WTC11 (cell line): ENCODE measurements around the gene TCN2. TPM values are rescaled to one million over a fixed set of nuclear protein-coding genes. Genes with fewer than 3 reads are reported as not detected.

ENCODE experiments used
- ATAC-seq: fragments of 200-7000 bp; cut with Tn5 transposase; 2 replicates; pipeline ENCODE4 v1.10.0; 2021; ENCODE audit warnings: mild to moderate bottlenecking, moderate library complexity
- CTCF ChIA-PET: fragments of 300-600 bp; sonication (Branson Sonifier 250); formaldehyde crosslinking; loops from one replicate; lab custom pipeline; 2021; ENCODE audit warnings: antibody characterized with exemption; lab: Charles Lee
- POLR2A ChIA-PET: fragments of 350-600 bp; sonication (Branson Sonifier 250); formaldehyde crosslinking; loops from one replicate; lab custom pipeline; 2021; ENCODE audit warnings: antibody characterized with exemption; lab: Charles Lee
- DNase-seq: peaks from one replicate; pipeline ENCODE4 v3.0.0; 2021; ENCODE audit warnings: low spot score
- H3K27ac Mint-ChIP-seq: 2 replicates; pipeline ENCODE4 v1.8.0; 2021; ENCODE audit warnings: mixed read lengths
- H3K27me3 Mint-ChIP-seq: 2 replicates; pipeline ENCODE4 v1.8.0; 2021; ENCODE audit warnings: low read depth, mild to moderate bottlenecking, moderate library complexity, mixed read lengths
- H3K36me3 Mint-ChIP-seq: 2 replicates; pipeline ENCODE4 v1.8.0; 2021; ENCODE audit warnings: mixed read lengths
- H3K4me1 Mint-ChIP-seq: 2 replicates; pipeline ENCODE4 v1.8.0; 2022; ENCODE audit warnings: mixed read lengths
- H3K4me3 Mint-ChIP-seq: 2 replicates; pipeline ENCODE4 v1.8.0; 2021; ENCODE audit warnings: mild to moderate bottlenecking, moderate library complexity, mixed read lengths
- H3K9me3 Mint-ChIP-seq: 2 replicates; pipeline ENCODE4 v1.8.0; 2021; ENCODE audit warnings: mixed read lengths
- ATF2 ChIP-seq: sonication (generic); formaldehyde crosslinking; IDR thresholded peaks from 2 replicates; pipeline ENCODE4 v1.8.1; 2022; ENCODE audit warnings: low read depth, missing genetic modification reagents, borderline replicate concordance
- CREM ChIP-seq: sonication (generic); formaldehyde crosslinking; IDR thresholded peaks from 2 replicates; pipeline ENCODE4 v1.8.1; 2022; ENCODE audit warnings: mild to moderate bottlenecking, missing genetic modification reagents, moderate library complexity
- E2F5 ChIP-seq: sonication (generic); formaldehyde crosslinking; IDR thresholded peaks from 2 replicates; pipeline ENCODE4 v1.8.1; 2022; ENCODE audit warnings: mild to moderate bottlenecking, moderate library complexity, missing genetic modification reagents
- ERG ChIP-seq: fragments of 250-450 bp; sonication (Bioruptor Pico); IDR thresholded peaks from 2 replicates; pipeline ENCODE4 v1.8.0; 2021; ENCODE audit warnings: mild to moderate bottlenecking
- FOXJ3 ChIP-seq: sonication (generic); formaldehyde crosslinking; IDR thresholded peaks from 2 replicates; pipeline ENCODE4 v1.9.0; 2021; ENCODE audit warnings: missing genetic modification reagents, mild to moderate bottlenecking, borderline replicate concordance
- GABPB1 ChIP-seq: sonication (generic); formaldehyde crosslinking; IDR thresholded peaks from 2 replicates; pipeline ENCODE4 v1.8.1; 2023; ENCODE audit warnings: mild to moderate bottlenecking, missing genetic modification reagents
- GRHL2 ChIP-seq: fragments of 250-450 bp; sonication (Bioruptor Pico); IDR thresholded peaks from 2 replicates; pipeline ENCODE4 v1.8.0; 2022; ENCODE audit warnings: mild to moderate bottlenecking, moderate library complexity; ENCODE audit not compliant: insufficient replicate concordance, severe bottlenecking
- HMGXB4 ChIP-seq: sonication (generic); formaldehyde crosslinking; IDR thresholded peaks from 2 replicates; pipeline ENCODE4 v1.8.1; 2023; ENCODE audit warnings: mild to moderate bottlenecking, moderate library complexity, missing genetic modification reagents
- MLX ChIP-seq: sonication (generic); formaldehyde crosslinking; IDR thresholded peaks from 2 replicates; pipeline ENCODE4 v1.8.1; 2023; ENCODE audit warnings: mild to moderate bottlenecking, missing genetic modification reagents, moderate library complexity
- MYBL2 ChIP-seq: sonication (generic); formaldehyde crosslinking; IDR thresholded peaks from 2 replicates; pipeline ENCODE4 v1.8.1; 2023; ENCODE audit warnings: mild to moderate bottlenecking, moderate library complexity, missing genetic modification reagents
- NFYB ChIP-seq: sonication (generic); formaldehyde crosslinking; conservative IDR thresholded peaks from 2 replicates; pipeline ENCODE4 v1.8.0; 2022; ENCODE audit warnings: low read depth, missing genetic modification reagents
- NR3C1 ChIP-seq: sonication (generic); formaldehyde crosslinking; conservative IDR thresholded peaks from 2 replicates; pipeline ENCODE4 v1.8.1; 2023; ENCODE audit warnings: low read depth, mild to moderate bottlenecking, missing genetic modification reagents
- RORB ChIP-seq: fragments of 250-450 bp; sonication (Bioruptor Pico); IDR thresholded peaks from 2 replicates; pipeline ENCODE4 v1.9.0; 2021; ENCODE audit warnings: mild to moderate bottlenecking
- SMAD4 ChIP-seq: sonication (generic); formaldehyde crosslinking; IDR thresholded peaks from 2 replicates; pipeline ENCODE4 v1.8.0; 2022; ENCODE audit warnings: mild to moderate bottlenecking, missing genetic modification reagents
- TEAD1 ChIP-seq: sonication (generic); formaldehyde crosslinking; IDR thresholded peaks from 2 replicates; pipeline ENCODE4 v1.8.0; 2022; ENCODE audit warnings: mild to moderate bottlenecking, missing genetic modification reagents
- TEAD4 ChIP-seq: sonication (generic); formaldehyde crosslinking; IDR thresholded peaks from 2 replicates; pipeline ENCODE4 v1.8.0; 2022; ENCODE audit warnings: mild to moderate bottlenecking, missing genetic modification reagents
- ZBTB21 ChIP-seq: sonication (generic); formaldehyde crosslinking; IDR thresholded peaks from 2 replicates; pipeline ENCODE4 v1.8.1; 2023; ENCODE audit warnings: mild to moderate bottlenecking, missing genetic modification reagents, borderline replicate concordance
- ZNF232 ChIP-seq: sonication (generic); formaldehyde crosslinking; IDR thresholded peaks from 2 replicates; pipeline ENCODE4 v1.8.0; 2022; ENCODE audit warnings: mild to moderate bottlenecking, missing genetic modification reagents
- ZNF281 ChIP-seq: sonication (generic); formaldehyde crosslinking; IDR thresholded peaks from 2 replicates; pipeline ENCODE4 v1.8.0; 2023; ENCODE audit warnings: mild to moderate bottlenecking, missing genetic modification reagents
- total RNA-seq: library from RNA; stranded (reverse); gene quantifications from 3 replicates; pipeline ENCODE4 v1.2.3, GENCODE V29; 2021

Gene TCN2
- total RNA-seq, 1 experiment from 2014 or later: 39.0 TPM

GRCh38 chr22:30584441-30584840 lies 22.5 kb upstream of the TCN2 start (continued):
- no peak for TF ChIP-seq ZNF281 (CRISPR knock-in tag)
- no peak for TF ChIP-seq FOXJ3 (CRISPR knock-in tag)
- TF ChIP-seq TEAD1: no peak
- TF ChIP-seq RORB (CRISPR knock-in tag): no peak
- TF ChIP-seq ZBTB21: no peak
- TF ChIP-seq SMAD4 (CRISPR knock-in tag): no peak
- TF ChIP-seq ERG (CRISPR knock-in tag): no peak
- TF ChIP-seq ATF2 (CRISPR knock-in tag): no peak
- no peak for TF ChIP-seq NR3C1 (CRISPR knock-in tag)
- no peak for TF ChIP-seq CREM (CRISPR knock-in tag)
- no peak for TF ChIP-seq E2F5 (CRISPR knock-in tag)
- no peak for TF ChIP-seq NFYB (CRISPR knock-in tag)
- no peak for TF ChIP-seq MYBL2 (CRISPR knock-in tag)
- TF ChIP-seq, all 79 proteins: peak for 0

GRCh38 chr22:30586414-30586813 lies 20.6 kb upstream of the TCN2 start:
- DNase-seq: no peak
- Mint-ChIP-seq H3K27ac (no peak overlapping the region), H3K27me3 (no peaks in the 10 kb centered on the region), H3K9me3 (no peaks in the 10 kb centered on the region), H3K4me3 (no peak overlapping the region), H3K4me1 (0 out of 2 replicates have a peak, but pooled peaks cover 2% of the 10 kb centered on the region), H3K36me3 (peaks cover 48% of the 10 kb centered on the region)
- CTCF ChIA-PET: no interaction called here
- TF ChIP-seq HMGXB4 (CRISPR knock-in tag): no peak
- no peak for TF ChIP-seq GABPB1 (CRISPR knock-in tag)
- TF ChIP-seq MLX (CRISPR knock-in tag): no peak
- no peak for TF ChIP-seq GRHL2 (CRISPR knock-in tag)
- TF ChIP-seq ZNF232 (CRISPR knock-in tag): no peak
- no peak for TF ChIP-seq TEAD4 (CRISPR knock-in tag)
- no peak for TF ChIP-seq ATF2 (CRISPR knock-in tag)
- TF ChIP-seq, all 79 proteins: peak for 0
- POLR2A ChIA-PET: no interaction called here
- no peak for ATAC-seq
